Keratinocyte (primary cell): ENCODE results near the gene PPAT.

ENCODE experiments used
- CTCF ChIP-seq, 3 experiments: IDR thresholded peaks in 1 of 3; conservative IDR thresholded peaks in 1 of 3; optimal IDR thresholded peaks in 1 of 3; 2 replicates in 2 of 3; 3 replicates in 1 of 3; pipeline versions ENCODE3 to v1.5.1; 2011; ENCODE audit warnings: low read length in 3 of 3, mild to moderate bottlenecking in 3 of 3, moderate library complexity in 2 of 3, control low read depth in 1 of 3, inconsistent platforms in 1 of 3; ENCODE audit not compliant: insufficient read depth in 2 of 3; ENCODE audit errors: extremely low read depth in 1 of 3
- EZH2 ChIP-seq: IDR thresholded peaks from one replicate; pipeline ENCODE4 v1.6.1; 2012; ENCODE audit warnings: inconsistent platforms, mild to moderate bottlenecking, low read length, moderate library complexity

GRCh38 chr4:56433280-56433679, 2.1 kb downstream of the PPAT start:
- no peak for TF ChIP-seq CTCF (optimal IDR thresholded peaks at IDR 0.05 in 1 of 3, IDR thresholded peaks at IDR 0.05 in 1 of 3, conservative IDR thresholded peaks at IDR 0.05 in 1 of 3; ENCODE audit: extremely low read depth in 1 of 3, insufficient read depth in 2 of 3, low read length in 3 of 3)
- TF ChIP-seq EZH2 = no peak
